NK-92 (cell line): Measurements from ENCODE around the gene ANTXR1.

Experiments
- DNase-seq: peaks from one replicate; lab custom pipeline; 2025; ENCODE audit not compliant: unreplicated experiment; lab: John Stamatoyannopoulos, UW

ANTXR1 gene

DNA sequence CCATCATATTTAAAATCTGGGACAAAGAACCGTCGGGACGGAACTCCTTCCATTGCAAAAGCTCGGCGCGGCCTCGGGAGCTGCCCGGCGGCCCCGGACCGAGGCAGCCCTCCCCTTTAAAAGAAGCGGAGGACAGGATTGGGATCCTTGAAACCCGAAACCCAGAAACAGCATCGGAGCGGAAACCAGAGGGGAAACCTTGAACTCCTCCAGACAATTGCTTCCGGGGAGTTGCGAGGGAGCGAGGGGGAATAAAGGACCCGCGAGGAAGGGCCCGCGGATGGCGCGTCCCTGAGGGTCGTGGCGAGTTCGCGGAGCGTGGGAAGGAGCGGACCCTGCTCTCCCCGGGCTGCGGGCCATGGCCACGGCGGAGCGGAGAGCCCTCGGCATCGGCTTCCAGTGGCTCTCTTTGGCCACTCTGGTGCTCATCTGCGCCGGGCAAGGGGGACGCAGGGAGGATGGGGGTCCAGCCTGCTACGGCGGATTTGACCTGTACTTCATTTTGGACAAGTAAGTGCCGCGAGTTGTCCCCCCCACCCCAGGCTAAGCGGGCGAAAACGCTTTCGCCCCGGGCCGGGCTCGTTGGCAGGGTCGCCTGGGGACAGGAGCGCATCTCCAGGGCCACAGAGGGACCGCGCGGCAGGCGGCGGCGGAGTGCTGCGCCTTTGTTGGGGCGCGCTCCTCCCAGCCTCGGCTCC, at the start of gene ANTXR1:
Gene ANTXR1 (plus strand): TSS at position 38 of the 698 bp plus-strand sequence. CDS start 321 bp downstream, at position 359.
- DNase-seq = no peak

DNA sequence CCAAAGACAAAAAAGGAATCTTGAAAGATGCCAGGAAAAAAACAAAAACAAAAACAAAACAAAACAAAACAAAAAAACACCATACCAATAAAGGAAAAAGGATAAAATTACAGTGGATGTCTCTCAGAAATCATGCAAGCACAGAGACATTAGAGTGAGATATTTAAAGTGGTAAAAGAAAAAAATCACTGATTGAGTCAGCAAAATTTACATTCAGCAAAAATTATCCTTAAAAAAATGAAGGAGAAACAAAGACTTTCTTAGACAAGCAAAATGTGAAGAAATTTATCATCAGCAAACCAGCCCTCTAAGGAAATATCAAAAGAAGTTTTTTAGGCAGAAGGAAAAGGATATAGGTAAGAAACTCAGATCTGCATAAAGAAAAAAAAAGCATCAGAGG, 48.7 kb upstream of the ANTXR1 start:
- DNase-seq = no peak

DNA sequence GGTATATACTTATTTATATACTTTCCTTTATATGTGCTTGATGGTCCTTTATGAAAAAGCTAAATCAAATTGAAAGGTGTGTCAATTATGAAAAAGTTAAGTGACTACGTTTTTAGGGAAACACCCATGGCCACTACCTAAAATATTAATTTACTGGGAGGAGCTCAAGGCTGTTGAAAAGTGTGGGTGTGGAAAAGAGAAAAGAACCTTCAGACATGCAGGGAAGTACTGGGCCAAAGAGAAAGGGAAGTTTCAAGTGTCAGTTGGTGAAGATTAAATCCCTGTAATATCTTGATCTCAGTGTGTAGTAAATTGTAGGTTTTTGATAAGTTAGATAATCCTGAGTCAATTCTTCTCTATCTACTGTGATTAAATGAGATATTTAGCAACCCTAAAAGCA, 44.8 kb upstream of the ANTXR1 start:
- no peak for DNase-seq

DNA sequence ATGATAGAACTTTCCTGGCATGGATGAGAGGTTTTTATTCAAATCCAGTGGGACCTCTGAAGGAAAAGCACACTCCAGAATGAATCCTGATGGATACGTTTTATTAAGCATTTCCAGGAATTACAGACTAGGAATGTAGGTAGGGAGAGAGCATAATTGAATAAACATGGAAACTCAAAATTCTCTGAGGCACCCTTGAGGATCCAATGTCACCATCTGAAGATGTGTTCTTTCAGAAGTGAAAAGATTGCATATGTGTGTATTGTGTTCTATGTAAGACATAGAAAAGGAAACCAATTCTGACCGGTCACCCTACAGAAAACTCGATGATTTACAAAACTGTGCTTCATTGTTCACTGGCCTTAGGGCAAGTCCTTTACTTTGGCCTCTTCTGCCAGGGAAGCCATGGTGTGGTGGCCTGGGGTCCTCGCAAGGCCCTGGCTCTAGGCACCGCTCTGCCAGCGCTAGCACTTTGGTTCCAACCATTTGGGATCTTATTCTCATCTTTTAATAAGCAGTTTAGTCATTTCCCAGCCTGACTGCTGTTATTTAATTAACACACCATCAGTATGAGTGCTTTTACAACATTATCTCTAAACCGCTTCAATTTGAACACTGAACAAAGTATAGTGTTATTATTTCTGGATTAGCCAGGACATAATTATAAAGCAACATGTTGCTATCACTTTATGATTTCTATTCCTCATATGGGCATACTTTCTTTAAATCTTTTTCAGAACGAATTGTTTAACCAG, 43.1 kb upstream of the ANTXR1 start:
- no peak for DNase-seq

DNA sequence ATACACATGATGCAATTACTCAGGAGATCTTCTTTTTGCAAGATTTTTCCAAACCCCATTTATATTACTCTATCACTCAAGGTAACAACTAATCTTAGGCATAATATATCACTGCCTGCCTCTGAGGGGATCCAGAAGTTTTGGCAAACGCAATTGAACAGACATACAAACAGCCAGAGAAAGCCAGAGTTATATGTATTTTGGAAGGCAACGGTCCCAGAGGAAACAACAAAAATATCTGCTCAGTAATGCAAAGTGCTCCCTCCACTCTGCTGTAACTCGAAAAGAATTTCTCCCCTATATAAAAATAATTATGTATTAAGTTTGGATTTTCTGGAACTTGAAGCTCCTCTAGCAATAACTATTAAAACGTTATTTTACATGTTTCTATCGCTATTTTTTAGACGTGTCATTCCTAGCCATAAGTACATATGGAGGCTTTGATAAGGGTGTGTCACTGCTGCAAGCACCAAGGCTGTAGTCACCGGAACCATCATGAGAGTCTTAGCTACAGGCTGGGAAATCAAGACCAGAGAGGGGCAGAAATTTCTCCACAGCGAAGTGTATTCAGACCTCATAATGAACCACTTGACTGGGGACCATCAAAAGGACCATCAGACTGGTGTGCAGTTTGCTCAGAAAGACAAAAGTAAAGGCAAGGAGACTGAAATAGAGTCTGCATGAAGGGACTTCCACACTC, 42.3 kb upstream of the ANTXR1 start:
- no peak for DNase-seq

DNA sequence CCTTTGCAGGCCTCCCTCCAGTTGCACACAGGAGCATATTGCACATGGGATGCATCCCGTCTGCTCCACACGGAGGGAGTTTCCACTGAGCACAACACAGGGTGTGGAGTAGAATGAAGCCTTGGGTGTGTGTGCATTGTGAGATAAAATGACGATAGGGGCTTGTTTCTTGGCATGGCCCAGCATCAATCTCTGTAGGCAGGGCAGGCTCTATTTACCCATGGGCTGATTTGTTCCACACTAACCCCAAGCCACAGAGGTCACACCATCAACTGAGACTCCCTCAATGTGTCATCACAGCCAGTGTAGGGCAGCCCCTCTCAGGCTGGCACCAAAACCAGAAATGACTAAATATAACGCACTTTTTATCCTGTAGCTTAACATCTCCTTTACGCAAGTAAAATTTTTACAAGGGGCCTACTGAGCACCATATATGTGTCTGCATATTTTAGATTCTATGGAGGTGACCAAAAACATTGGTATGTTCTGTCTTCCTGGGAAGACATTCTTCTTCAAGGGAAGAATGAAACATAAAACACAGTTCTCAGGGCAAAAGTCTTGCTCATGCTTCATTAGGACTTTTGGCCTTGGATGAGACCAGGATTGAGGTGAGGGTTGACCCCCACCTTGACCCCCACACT, 41.3 kb upstream of the ANTXR1 start:
- no peak for DNase-seq

DNA sequence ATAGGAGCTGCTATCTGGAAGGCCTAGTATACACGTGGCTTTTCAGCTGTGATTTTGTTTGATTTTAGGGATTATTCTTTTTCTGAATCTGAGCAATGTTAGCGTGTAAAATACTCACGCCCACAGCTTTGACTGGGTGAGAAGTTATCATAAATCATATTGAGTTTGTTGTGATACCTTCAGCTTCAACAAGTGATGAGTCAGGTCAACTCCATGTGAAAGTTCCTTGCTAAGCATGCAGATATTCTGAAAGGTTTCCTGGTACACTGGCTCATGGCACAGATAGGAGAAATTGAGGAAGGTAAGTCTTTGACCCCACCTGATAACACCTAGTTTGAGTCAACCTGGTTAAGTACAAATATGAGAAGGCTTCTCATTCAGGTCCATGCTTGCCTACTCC, 38.7 kb upstream of the ANTXR1 start, which contains the start of gene GKN1:
Gene GKN1 (plus strand): TSS at position 386 of the 400 bp plus-strand sequence. CDS start 42 bp downstream, outside the sequence.
- DNase-seq = no peak

DNA sequence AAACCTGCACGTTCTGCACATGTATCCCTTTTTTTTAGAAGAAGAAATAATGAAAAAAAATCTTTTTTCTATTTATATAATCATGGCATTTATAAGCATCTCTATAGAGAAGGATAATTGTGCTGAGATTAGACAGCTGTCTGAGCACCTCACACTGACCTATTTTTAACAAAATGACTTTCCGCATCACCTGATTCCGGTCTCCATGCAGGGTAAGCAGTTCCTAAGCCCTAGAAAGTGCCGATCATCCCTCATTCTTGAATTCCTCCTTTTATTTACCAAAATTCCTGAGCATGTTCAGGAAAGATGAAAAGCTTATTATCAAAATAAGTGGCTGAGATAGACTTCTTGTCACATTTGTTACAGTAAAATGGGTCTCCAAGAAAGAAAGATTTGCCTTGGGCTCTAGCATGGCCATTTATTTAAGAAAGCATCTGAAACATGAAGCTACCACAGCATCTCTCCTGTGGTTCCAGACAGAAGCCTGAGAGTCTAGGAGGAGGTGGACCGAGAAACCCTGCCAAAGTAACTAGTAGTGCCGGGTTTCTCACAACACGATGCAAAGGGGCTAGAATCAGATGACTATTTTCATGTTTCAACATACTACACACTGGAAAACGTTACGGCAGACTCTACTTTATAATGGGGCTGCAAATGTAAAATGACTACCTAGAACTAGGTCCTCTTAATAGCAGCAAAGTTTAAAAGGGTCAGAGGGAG, 37.9 kb upstream of the ANTXR1 start:
- no peak for DNase-seq

DNA sequence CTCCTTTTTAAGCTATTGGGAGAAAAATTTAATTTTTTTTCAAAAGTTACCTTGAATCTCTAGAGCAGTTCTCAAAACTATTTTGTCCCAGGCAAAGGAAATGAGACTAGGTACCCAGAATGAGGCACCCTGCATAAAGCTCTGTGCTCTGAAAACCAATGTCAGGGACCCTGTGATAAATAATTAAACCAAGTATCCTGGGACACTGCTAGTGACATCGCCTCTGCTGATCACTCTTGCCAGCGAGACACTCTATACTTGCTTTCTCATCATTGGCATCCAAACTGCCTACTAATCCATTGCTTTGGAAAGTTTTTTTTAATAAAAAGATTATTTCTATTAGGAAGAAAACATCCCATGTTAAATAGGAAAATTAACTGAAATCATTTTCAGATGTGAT, 37.1 kb upstream of the ANTXR1 start:
- no peak for DNase-seq

DNA sequence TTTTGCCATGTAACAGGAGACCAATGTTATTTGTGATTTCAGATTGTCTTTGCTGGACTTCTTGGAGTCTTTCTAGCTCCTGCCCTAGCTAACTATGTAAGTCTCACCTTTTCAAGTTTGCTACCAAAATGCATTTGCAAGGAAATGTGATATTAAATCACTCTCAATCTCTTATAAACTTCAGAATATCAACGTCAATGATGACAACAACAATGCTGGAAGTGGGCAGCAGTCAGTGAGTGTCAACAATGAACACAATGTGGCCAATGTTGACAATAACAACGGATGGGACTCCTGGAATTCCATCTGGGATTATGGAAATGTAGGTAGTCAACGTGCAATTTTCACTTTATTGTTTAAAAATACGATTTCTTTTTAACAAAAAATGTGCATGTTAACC, 35.5 kb upstream of the ANTXR1 start:
- DNase-seq = no peak

DNA sequence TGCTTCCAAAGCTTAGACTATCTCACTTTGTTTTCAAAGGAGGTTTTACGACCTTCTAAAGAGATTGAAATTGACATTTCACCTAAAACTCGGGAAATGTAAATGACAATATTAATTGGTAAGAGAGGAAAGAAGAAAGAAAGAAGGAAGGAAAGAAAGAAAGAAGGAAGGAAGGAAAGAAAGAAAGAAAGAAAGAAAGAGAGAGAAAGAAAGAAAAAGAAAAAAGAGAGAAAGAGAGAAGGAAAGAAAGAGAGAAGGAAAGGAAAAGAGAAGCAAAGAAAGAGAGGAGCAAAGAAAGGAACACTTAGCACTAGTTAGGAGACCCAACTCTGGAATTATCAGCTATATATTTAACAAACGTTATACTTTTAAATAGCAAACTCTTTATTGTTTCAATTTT, 34.9 kb upstream of the ANTXR1 start:
- DNase-seq = no peak

DNA sequence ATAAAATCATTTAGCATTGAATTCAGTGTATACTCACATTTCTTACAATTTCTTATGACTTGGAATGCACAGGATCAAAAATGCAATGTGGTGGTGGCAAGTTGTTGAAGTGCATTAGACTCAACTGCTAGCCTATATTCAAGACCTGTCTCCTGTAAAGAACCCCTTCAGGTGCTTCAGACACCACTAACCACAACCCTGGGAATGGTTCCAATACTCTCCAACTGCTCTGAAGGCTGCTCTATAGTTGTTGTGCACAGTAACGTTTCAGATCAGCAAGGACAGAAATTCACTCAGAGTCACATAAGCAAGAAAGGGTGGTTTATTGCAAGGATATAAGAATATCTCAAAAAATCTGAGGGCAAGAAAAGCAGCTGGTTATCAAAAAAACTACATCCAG, 32.0 kb upstream of the ANTXR1 start:
- no peak for DNase-seq

DNA sequence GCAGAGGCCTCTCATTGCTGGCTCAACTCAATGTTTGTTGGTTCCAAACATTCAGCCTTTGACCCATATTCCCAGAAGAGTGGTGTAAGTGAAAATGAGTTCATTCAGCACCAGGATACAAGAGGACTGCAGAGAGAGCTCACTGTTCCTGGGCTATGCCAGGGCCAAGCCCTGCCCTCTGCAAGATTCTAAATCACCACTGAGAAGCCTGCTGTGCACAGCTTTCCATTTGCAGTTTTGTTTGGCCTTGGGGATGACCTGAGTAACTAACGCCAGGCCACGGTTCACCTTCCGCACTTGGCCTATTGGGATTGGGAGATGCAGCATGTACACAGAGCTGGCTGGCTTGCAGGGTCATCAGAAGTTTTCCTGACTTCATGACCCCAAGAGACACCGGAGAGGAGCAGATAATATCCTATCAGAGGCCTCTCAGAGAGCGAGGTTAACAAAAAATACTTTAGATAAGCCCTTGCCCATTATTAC, 25.9 kb upstream of the ANTXR1 start:
- DNase-seq = no peak

DNA sequence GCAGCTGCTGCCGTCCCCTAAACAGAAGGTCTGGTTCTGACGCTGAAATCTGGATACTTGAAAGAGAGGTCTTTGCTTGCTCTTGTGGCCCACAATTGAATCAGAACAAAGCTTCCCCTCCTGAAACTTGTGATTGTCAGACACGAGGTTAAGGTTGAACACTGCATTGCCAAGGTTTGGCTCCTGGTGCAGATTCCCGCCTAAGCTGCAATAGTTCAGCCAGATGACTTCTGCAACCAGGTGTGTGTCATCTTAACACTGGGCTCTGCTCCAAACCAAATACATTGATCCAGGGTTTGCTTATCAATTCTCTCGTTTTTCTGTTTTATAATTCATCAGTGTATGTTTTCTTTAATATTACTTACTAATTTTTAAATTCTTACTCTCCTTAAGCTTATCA, 23.9 kb upstream of the ANTXR1 start:
- no peak for DNase-seq

DNA sequence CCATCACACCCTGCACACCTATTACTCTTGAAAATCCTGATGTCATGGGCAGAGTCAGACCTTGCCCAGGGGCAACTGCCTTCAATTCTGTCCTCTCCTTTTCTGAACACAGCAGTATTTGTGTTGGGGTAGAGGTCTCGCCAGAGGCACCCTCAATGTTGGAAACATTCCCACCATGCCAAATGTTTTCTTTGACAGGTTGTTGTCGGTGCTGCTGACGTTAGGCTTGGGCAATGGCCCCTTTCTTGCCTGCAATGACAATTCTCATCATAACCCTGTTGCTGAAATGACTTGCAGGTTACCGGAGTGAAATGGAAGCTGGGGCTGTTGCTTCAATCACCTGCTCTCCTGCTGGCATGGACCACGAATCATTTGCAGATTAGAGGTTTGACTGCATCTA, 20.6 kb upstream of the ANTXR1 start:
- DNase-seq = no peak

DNA sequence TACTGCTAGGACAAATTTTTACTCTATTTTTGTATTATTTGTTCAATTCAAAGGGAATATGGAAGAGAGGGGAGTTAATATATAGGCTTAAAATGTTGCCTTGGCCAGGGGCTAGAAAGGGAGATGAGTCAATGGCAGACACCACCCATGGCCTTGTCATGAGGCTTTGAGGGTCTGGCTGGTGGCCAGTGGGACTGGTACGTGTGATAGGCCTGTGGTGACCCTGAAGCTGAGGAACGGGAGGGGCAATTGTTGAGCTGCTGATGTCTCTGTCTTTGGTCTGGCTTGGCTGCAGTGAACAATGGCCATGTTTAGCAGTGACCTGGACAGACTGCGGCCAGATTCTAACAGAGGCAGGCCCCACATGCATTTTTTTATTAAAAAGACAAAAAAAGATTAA, 20.0 kb upstream of the ANTXR1 start:
- no peak for DNase-seq

DNA sequence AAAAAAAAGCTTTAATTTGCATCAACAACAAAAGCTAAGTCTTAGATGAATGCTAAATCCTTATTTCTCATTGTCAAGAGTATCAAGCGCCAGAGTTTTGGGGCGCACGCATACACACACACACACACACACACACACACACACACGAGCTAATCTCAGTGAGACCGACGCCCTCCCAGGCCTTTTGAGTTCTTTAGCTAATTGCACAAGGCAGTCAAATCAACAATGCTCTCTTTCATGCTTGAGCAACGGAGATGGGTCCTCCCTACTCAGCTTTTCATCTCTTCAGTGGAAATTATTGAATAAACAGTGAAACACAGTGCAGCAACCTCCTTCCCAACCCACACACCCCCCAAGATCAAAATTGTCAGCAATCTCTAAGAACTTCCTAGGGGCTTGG, 19.3 kb upstream of the ANTXR1 start:
- no peak for DNase-seq

DNA sequence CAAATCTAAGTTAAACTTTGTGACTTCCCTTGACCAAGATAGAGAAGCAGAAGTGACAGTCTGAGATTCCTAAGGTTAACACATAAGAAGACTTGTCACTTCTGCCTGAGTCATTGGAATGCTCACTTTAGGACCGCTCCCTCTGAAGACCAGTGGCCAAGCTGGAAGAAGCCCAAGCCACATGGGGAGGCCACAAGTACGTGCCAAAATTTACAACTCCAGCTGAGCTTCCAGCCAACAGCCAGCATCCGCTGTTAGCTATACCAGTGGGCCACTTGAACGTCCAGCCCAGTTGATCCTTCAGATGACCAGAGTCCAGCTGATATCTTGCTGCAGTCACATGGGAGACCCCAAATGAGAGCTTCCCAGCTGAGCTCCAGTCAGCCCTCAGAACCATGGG, 18.1 kb upstream of the ANTXR1 start:
- no peak for DNase-seq

DNA sequence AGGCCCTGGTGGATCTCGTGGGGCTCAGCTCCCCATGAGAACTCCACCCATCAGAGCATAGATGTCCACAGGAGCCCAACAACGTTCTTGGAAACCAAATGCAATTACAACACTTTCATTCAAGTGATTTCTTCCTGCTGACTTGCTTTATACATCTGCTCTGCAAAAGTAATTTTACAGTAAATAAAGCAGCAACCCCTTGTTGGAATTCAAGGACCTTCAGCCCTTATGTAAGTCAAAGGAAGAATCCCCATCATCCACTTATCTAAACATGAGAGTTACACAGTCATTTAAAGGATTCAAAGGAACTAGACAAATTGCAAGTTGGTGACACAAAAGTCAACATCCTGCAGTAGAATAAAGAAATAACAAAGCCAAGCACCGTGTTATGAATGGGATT, 17.1 kb upstream of the ANTXR1 start:
- no peak for DNase-seq

DNA sequence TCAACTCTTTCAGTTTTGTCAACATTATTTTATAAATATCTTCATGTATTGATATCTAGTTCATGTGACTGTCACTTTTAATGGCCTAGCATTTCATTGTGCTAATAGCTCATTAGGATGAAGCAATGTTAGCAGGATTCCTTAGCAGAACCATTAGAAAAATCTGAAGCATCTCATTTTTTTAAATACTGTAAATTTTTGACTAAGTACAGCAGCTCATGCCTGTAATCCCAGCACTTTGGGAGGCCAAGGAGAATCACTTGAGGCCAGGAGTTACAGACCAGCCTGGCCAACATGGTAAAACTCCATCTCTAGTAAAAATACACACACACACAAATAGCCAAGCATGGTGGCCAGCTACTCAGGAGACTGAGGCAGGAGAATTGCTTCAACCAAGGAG, 15.6 kb upstream of the ANTXR1 start:
- DNase-seq = no peak

DNA sequence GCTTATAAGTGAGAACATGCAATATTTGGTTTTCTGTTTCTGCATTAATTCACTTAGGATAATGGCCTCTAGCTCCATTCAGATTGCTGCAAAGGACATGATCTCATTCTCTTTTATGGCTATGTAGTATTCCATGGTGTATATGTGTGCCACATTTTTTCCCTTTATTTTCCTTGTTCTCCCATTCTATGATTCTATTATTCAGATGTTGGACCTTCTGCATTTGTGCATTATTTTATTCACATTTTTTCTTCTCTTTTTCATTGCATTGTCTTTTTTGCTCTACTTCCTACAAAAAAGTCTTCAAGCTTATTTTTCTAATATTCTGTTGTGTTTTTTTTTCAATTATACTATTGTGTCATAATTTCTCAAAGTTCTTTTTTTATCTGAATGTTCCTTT, 11.1 kb upstream of the ANTXR1 start:
- DNase-seq = no peak
